A549 treated with AZD2906 at 1 μM for 4 hours (cell line): ENCODE measurements around the gene LRRN3. TPM values are rescaled to one million over a fixed set of nuclear protein-coding genes. Genes with fewer than 3 reads are reported as not detected.

Experiments used
- total RNA-seq: library from RNA; stranded (reverse); fragments of 200-300 nt; extraction: Qiagen RNA extraction; gene quantifications from 5 replicates; pipeline ENCODE4 v1.2.3, GENCODE V29; 2022

The LRRN3 gene
- not detected in 5 replicates for total RNA-seq

GRCh38 chr7:111090846-111091245 is at the start of gene LRRN3:
Gene LRRN3 (plus strand): TSS chr7:111091127. CDS start chr7:111122773, 31,646 bp downstream.

